Stimulated activated CD8-positive, alpha-beta memory T cell treated with anti-CD3 and anti-CD28 coated beads, Interleukin-4, amount 100 ng/mL, for 4 hours (primary cell): ENCODE data around the gene CEP126.

ENCODE experiments used
- DNase-seq, 2 donors: peaks; one replicate each; pipeline ENCODE4 v3.0.0-alpha.2; 2020; ENCODE audit warnings: low read depth in 2 of 2, low spot score in 1 of 2

CEP126 gene

GRCh38 chr11:102007567-102008437 lies 93.0 kb downstream of the CEP126 start:
- DNase-seq = no peak

GRCh38 chr11:102010776-102011494 lies 96.1 kb downstream of the CEP126 start:
- DNase-seq = no peak

GRCh38 chr11:102012946-102013345 lies 98.1 kb downstream of the CEP126 start:
- DNase-seq = no peak

- DNase-seq = no peak
Measured at GRCh38 chr11:102014756-102015155, 99.9 kb downstream of the CEP126 start.

- DNase-seq = no peak
Measured at GRCh38 chr11:102017026-102017425, 102.2 kb downstream of the CEP126 start.

- no peak for DNase-seq
Measured at GRCh38 chr11:102026217-102026616, 111.4 kb downstream of the CEP126 start.

GRCh38 chr11:102026959-102027358 lies 112.1 kb downstream of the CEP126 start:
- DNase-seq = no peak

GRCh38 chr11:102036757-102037156 lies 121.9 kb downstream of the CEP126 start:
- DNase-seq = no peak

- DNase-seq = no peak
Measured at GRCh38 chr11:102046841-102047240, 132.0 kb downstream of the CEP126 start.

- DNase-seq = no peak
Measured at GRCh38 chr11:102047305-102047924, 132.6 kb downstream of the CEP126 start, which contains the start of gene CFAP300. Gene CFAP300 (plus strand): TSS chr11:102047437. CDS start chr11:102047471, 34 bp downstream.
